Activated CD4-positive, alpha-beta T cell treated with anti-CD3 and anti-CD28 coated beads for 4 hours (primary cell): Measurements from ENCODE around the gene CD164L2.
A peak's percentile ranks its signal among the peaks of the same experiment; 100 is the strongest.
"Not testable (repeated sequence)": the region's sequence is repeated elsewhere in the genome, so short reads cannot be mapped to it uniquely, and the experiment has no call there.

Experiments used
- DNase-seq, 2 donors: peaks; one replicate each; pipeline ENCODE4 v3.0.0-alpha.2; 2020

The CD164L2 gene

DNA sequence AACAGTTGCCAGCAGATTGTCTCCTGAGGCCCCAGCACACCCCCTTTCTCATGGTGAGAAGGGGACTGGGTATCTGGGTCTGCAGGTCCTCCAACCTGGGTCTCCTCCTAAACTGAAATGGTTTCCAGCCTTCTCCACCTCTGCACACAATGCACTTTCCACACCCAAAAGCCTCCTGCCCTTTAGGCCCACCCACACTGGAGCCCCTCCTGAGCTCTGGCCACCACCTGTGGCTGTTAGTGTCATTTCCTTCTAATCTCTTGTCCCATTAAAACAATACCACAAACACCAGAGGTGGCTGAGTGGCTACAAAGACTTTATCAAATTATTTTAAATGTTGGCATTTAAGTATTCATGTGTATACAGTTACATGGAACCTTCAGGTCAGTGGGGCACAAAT, 20.8 kb upstream of the CD164L2 start:
- DNase-seq = no peak

DNA sequence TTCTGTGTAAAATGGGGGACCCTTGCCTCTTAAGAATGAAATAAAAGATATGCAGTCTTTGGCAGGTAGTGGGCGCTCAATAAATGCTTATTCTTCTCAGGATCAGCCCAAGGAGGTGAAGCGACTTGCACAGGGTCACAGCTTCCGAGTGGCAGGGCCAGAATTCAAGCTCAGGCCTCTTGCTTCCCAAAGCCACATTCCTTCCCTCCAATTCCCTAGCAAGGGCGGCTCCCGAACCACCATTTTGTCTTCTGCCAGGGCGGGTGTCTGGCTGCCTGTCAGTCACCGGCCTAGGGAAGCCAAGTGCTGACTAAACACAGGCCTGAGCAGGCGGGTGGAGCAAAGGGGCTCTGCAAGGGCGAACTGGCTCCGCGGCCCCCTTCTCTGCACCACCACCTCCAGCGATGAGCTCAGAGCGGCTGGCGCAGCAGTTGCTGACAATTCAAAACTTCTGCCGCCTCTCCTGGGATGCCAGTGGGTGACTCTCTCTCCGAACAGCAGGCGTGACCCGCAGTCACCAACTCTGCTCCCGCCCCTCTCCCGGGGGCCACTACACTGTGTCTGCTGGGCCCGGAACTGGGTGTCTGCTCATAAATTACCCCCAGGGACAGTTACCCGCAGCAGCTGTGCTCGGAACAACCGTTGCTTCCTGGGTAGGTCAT, 20.1 kb upstream of the CD164L2 start:
- DNase-seq = no peak

DNA sequence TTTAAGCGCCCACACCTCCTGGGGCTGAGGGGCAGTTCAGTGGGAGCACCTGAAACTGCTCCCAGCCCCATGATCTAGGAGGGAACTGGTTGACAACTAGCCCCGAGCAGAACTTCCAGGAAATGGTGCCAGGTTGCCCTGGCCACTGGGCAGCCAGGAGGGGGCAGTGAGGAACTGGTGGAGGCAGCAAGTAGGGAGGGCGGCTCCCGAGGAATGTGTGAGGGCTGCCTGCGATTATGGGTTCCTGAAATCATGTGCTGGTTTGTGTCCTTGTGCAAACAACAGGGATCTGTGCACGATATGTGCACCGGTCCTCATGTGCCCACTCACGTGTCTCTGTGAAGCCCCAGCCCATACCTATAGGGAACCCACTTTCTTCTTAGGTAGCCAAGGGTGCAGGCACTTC, 19.2 kb upstream of the CD164L2 start:
- DNase-seq = no peak

DNA sequence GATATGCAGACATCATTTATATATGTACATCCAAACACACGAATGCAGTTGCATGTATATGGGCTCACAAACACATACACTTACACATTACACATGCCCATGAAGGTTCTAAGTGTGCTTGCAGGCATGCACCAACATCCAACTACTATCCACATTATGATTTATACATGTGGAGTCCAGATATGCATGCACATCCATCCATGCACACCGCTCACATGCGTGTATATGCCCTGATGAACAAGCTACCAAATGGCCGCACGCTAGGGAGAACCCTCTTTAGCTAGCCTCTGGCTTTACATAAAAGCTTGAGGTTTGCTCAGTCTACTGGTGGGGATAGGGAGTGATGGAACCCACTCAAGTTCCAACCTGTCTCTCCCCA, 17.8 kb upstream of the CD164L2 start:
- DNase-seq = no peak

DNA sequence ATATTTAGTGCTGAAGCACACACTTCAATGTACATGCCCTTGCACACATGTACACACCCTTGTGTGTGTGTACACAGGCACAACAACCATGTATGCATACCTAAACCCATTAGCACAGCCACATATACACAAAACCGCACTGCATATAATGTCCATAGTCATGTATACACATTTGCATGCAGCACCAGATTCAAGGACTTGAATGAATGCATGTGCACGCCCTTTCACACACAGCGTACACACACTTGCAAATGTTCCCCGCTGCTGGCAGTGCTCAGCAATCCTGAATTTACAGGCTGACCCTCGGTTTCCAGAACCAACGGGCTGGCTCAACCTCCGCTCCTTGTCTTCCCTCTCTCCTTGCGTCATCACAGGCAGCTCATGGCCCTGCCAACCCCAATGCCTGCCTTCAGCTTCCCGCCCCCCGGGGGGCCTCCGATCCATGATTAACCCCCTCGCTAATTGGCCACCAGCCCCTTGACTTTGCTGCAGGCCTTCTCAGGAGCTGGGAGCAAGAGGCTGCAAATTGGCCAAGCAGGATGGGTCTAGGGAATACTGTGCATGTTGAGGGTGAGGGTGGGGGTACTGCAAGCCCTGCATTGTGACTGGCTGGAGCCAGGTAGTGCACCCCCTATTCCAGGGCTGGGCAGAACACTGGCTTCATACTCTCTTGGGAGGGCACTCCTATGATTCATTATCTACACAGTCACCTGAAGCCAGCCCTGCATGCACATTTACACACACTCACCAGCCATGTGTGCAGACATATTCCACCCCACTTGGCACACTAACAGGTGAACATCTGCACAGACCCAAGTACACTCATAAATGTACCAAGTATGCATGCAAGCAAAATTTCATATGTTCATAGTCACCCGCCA, 17.2 kb upstream of the CD164L2 start:
- DNase-seq = no peak

DNA sequence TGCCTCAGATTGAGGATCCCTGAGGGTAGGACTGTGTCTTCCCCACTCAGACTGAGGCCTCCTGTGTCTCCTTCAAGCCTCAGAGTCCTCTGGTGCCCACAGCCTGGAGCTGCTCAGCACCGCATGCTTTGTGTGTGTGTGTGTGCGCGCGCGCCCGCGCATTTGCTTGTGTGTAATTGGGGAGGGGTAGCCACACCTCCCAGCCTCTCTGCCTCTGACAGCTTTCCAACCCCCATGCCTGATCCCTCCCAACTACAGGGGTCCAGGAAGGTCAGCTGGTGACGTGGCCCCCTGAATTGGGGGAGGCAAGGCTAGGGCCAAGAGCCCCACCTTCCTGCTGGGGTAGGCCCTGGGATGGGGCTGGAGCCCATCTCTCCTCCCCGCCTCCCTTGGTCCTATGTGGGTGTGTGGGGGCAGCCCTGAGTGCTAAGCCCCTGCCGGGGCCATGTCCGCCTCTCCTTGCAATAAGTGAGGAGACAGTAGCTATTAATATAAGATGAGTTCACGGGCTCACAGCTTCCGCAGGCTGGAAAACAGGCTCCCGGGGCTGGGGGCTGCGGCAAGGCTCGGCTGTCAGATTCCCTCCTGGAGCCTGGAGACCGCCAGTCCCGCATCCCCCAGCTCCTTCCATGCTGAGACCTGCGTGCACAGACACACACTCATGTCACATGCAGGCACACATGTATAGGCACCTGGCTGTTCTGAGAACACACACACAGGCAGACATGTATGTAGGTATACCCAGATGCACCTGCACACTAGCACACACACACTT, 16.3 kb upstream of the CD164L2 start:
- no peak for DNase-seq

DNA sequence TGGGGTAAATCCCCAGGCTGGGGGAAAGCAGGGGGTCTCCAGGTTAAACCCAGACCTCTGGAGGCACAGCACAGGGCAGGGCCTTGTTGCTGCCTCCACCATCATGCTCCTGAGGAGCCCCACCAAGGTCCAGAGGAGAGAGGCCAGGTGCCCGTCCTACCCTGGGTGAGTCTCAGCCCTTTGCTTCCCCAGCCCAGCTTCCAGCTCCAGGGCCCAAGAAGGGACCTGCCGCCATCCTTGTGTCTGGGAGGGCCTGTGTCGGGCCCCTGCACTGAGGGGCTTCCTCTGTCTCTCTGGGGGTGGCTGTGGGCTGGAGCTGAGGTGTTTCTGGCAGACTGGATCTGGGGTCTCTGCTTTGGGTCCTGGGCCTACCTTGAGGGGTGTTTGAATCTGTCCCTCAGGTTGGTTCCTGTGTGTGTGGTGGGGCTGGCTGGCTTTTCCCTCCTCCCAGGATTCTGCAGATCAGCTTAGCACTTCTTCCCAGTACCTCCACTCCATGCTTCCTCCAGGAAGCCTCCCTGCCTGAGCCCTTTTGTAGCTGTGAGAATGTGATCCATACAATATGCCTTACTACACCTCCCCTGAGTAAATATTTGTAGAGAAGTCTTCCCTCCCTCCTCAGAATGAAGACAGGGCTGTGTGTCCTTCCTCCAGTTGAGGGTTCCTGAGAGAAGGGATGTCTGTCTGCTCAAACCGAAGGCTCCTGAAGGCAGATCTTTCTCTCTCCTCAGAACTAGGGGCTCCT, 15.4 kb upstream of the CD164L2 start:
- no peak for DNase-seq

DNA sequence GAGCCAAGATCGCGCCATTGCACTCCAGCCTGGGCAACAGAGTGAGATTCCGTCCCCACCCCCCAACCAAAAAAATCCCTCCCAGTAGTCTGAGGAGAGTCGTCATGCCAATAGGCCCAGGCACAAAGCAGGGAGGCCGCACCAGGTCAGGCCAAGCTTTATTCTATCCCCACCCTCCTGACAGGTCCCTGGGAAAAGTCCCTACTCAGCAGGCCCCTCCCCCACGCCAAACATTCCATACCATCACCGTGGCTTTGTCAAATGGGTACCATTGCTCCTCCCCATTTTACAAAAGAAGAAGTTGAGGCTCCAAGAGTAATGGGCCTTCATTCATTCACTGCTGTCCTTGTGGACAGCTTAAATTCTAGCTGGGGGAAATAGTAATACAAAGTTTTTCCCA, 14.6 kb upstream of the CD164L2 start:
- no peak for DNase-seq

DNA sequence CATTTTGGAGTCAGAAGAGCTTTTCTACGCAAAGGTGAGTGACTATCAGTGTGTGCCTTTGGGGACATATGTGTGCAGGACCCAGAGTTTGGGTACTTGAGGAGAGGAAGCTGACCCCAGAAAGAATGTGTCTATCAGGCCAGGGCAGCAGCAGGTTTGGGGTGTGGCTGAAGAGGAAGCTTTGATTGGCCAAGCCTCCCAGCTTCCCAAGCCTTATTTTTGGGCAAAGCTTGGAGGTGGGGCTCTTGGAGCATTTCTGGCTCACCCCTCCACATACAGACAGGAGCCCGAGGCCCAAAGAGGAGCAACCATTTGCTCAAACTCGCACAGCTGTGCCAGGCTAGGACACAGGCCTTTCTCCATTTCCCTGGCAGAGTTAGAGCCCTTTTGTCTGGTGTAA, 14.0 kb upstream of the CD164L2 start:
- DNase-seq = no peak

DNA sequence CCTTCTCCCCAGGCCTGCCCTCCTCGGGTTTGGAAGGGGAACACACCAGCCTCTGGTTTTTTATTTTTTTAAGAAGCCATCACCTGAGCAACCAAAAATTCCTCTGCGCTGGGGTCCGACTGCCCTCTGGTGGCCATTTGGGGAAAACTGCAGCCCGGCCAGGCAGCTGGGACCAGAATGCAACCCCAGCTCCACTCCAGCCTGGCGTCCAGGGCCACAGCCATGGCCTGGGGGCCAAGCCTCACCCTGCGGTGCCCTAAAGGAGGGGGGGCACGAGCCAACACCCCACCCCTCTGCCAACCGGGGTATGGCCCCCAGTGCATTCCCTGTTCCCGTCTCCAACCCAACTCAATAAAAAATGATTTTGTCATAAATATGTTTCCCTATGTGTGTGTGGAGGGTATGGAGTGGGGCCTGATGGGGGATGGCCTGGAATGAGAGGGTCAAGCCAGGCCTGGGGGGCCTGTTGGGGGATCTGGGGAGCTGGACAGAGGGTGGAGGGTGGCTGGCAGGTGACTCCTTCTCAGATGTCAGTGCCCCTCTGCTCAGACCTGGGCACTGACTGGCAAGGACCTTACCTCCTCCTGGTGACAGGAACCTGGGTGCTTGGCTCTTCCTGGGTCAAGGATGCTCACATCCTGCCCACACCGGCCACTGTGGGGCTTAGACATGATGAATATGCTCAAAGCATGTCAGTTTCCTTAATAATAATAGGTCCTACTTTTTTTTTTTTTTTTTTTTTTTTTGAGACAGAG, 12.5 kb upstream of the CD164L2 start:
- DNase-seq = peak; percentile 73 to 80

DNA sequence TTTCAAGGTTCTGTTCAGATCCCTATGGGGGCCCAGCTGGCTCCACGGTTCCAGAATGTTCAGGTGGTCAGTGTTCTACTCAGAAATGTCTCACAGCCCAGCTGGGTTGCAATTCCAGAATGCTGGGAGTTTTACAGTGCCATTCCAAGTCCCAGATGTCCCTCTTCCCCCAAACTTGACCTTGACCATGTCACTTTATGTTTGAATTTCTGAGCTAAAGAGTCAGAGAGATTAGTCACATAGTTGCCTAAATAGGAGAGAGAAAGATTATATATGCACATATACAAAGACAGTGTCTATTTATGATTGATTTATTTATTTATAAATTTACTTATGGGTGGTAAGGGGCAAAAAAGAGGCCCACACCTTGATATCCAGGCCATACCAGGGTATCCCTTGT, 11.8 kb upstream of the CD164L2 start:
- DNase-seq = no peak

DNA sequence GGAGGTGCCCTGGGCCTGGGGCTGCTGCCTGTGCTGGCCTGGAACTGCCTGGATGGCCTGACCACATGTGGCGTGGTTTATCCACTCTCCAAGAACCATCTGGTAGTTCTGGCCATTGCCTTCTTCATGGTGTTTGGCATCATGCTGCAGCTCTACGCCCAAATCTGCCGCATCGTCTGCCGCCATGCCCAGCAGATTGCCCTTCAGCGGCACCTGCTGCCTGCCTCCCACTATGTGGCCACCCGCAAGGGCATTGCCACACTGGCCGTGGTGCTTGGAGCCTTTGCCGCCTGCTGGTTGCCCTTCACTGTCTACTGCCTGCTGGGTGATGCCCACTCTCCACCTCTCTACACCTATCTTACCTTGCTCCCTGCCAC, 11.1 kb upstream of the CD164L2 start:
- DNase-seq = no peak

DNA sequence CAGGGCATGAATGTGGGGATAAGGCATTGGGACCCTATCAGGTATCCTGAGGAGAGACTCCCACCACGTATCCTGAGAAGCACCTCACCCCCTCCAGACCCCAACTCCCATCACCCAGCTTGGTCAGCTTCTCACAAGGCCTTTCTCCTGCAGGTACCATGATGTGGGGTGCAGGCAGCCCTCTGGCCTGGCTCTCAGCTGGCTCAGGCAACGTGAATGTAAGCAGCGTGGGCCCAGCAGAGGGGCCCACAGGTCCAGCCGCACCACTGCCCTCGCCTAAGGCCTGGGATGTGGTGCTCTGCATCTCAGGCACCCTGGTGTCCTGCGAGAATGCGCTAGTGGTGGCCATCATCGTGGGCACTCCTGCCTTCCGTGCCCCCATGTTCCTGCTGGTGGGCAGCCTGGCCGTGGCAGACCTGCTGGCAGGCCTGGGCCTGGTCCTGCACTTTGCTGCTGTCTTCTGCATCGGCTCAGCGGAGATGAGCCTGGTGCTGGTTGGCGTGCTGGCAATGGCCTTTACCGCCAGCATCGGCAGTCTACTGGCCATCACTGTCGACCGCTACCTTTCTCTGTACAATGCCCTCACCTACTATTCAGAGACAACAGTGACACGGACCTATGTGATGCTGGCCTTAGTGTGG, 10.6 kb upstream of the CD164L2 start:
- no peak for DNase-seq

DNA sequence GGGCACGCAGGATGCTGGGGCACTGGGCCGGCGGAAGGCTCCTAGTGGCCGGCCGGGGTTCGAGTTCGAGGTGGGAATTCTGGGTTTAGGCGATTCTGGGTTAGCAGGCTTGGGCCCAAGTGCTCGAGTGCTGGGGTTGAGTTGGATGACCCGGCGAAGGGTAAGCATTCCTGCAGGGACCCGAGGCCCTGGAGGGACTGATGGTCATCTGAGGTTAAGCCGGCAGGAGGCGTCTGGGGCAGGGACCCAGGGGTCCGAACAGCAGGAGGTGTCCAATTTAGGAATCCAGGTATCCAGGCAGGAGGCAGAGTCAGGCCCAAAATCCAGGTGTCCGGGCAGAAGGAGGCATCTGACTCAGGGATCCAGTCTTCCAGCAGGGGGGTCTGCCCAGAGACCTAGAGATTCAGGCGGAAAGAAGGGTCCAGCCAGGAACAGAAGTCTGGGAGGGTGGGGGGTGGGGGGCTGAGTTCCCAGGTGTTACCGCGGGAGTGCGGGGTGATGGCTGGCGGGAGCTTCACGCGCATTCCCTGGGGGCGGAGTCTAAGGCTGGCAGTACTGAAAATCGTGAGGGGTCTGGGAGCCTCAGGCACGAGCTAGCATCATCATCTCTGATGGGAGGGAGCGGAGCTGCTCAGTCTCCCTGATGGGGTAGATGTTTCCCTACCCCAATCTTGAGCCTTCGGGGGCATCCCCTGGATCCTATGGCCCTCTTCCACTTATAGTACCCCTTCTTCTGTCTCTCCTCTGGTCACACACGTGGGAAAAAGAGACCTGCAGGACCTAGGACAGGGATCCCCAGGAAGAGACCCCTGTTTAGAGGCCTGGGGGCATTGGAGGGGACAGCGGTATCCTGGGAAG, 9.9 kb upstream of the CD164L2 start:
- DNase-seq = peak in 1 of 2 donors; percentile 11

DNA sequence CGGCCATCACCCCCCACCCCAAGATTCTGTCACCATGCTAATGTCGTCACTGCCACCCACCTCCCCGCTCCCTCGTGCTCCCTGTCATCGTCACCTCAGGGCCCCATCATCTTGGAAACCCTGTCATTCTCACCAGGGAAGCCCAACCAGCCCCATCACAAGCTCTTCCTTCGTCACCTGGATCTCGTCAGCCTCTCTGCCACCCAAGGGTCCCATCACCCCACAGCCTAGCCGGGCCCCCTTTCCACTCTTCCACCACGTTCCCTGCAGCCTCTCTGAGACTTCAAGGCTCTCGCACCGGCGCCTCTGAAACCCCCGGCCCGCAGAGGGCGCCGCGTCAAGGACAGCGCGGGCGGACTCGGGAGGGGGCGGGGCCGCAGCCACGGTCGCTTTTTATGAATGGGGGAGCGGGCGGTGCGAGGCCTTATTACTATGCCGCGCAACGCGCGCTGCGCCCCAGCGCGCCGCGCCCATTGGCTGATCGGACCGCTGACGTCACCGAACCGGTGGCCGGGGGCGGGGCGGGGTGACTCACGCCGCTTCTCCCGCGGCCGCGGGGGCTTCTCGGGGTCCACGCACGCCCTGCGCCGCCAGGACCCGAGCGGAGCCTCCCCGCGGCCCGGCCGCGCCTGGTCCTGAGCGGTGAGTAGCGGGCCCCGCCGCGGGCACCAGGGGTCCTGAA, 9.1 kb upstream of the CD164L2 start, which contains the start of gene GPR3:
TSS of gene GPR3 (plus strand) at position 527 of the 682 bp plus-strand sequence. CDS start 1,177 bp downstream, outside the sequence.
- DNase-seq = peak; percentile 93 to 94

DNA sequence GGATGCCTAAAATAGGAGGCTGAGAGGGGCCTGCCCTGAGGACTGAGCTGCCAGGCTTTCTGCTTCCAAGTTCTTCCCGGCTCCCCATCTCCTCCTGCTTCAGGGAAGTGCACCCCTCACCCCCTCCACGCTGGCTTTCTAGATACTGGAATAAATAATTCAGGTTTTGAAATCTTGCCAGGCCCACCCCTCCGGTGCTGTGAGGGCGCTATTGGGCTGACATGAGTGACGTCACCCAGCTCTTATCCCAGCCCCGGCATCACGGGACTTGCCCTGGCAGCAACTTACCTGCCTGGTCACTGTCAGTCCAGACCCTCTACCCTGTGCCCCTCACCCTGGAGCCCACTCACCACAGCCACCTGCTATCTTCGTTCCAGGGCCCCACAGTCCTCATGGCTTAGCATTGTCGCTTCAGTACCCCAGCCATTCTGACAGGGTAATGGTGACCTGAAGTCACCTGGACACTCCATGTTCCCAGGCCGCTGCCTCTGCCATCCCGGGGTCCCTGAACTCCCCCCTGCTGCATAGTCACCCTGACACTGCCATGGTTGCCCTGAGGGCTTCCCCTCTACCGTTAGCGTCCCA, 8.5 kb upstream of the CD164L2 start:
- peak; percentile 21 to 37 for DNase-seq

DNA sequence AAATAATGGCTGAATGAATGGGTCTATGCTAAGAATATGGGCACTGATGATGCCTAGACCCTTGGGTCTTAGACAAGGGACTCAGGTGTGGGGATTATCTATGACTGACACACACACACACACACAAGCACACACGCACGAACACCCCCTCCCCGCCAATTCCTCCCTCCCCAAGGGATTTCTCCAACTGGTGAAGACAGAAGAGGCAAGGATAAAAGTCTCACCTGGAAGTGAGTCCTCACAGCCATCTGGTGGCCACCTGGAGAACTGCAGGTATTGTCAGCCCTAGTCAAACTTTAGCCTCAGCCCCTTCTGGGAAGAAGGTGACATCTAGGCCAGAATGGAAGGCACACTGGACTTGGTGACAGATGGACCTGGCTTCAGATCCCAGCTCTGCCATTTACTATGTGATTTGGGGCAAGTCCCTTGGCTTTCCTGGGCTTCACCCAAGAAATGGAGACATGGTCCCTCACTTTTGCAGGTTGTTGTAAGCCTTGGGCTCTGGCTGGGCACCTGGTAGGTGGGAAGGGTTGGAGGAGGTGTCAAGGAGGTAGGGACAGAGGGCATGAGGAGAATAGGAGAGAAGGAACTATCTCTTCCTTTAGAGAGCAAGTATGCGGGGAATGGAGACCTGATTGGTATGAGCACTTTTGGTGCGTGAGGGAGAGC, 5.3 kb upstream of the CD164L2 start:
- peak; percentile 69 to 78 for DNase-seq

DNA sequence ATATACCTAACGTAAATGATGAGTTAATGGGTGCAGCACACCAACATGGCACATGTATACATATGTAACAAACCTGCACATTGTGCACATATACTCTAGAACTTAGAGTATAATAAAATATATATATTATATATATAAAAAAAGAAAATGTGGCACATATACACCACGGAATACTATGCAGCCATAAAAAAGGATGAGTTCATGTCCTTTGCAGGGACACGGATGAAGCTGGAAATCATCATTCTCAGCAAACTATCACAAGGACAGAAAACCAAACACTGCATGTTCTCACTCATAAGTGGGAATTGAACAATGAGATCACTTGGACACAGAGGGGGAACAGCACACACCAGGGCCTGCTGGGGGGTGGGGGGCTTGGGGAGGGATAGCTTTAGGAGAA, 1.7 kb upstream of the CD164L2 start:
- DNase-seq = not testable (repeated sequence)

DNA sequence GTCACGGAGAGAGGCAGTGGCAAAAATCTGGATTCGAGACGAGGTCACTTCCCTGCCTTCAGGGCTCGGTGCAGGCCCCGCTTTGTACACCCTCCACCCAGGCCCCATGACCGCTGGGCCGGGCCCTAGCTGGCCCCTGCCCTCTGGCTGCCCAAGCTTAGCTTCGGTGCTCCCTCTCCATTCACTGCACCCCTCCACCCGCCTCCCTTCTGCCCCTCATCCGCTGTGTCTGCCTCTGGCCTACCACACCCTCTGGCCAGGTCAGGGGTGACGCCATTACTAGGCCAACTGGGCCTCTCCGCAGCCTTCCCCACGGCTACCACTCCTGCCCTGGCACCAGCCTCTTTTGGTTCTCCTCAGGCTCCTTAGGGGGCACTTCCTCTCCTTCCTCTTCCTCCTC, 528 bp upstream of the CD164L2 start:
- no peak for DNase-seq
